ENCODE results near the gene VASH1.

Gene VASH1

DNA sequence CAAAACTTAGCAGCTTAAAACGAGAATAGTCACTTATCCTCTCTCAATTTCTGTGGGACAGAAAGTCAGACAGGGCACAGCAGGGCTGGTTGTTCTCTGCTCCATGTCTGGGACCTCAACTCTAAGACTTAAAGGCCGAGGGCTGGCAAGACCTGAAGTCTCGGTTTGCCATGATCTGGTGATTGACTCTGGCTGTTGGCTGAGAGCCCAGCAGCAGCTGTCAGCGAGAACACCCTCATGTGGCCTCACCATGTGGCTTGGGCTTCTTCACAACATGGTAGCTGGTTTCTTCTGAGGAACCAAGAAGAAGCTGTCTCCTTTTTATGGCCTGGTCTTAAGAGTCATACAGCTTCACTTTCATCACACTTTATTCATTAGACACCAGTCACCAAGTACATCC lies 1.7 kb upstream of the VASH1 start:
- H3K79me2 ChIP-seq = no peaks in the 10 kb centered on the region
- H2AFZ ChIP-seq = no peak overlapping the region
- no peak overlapping the region for H3K4me2 ChIP-seq (ENCODE audit: low read length)
- no peak overlapping the region for H3K27ac ChIP-seq
- TF ChIP-seq, protein P1, sequence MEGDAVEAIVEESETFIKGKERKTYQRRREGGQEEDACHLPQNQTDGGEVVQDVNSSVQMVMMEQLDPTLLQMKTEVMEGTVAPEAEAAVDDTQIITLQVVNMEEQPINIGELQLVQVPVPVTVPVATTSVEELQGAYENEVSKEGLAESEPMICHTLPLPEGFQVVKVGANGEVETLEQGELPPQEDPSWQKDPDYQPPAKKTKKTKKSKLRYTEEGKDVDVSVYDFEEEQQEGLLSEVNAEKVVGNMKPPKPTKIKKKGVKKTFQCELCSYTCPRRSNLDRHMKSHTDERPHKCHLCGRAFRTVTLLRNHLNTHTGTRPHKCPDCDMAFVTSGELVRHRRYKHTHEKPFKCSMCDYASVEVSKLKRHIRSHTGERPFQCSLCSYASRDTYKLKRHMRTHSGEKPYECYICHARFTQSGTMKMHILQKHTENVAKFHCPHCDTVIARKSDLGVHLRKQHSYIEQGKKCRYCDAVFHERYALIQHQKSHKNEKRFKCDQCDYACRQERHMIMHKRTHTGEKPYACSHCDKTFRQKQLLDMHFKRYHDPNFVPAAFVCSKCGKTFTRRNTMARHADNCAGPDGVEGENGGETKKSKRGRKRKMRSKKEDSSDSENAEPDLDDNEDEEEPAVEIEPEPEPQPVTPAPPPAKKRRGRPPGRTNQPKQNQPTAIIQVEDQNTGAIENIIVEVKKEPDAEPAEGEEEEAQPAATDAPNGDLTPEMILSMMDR (IDR thresholded peaks at IDR 0.05) = no peak
- no peaks in the 10 kb centered on the region for H3K9me3 ChIP-seq (ENCODE audit: control insufficient read depth, low read length)
- no peak overlapping the region for H3K4me3 ChIP-seq (ENCODE audit: low read depth, low read length)
- no peaks in the 10 kb centered on the region for H3K27me3 ChIP-seq (ENCODE audit: control insufficient read depth, insufficient read depth, low read length)
- H3K4me1 ChIP-seq = peaks cover 10% of the 10 kb centered on the region
- no peak overlapping the region for H3K9ac ChIP-seq
- no peaks in the 10 kb centered on the region for H3K36me3 ChIP-seq (ENCODE audit: control insufficient read depth, insufficient read depth, low read length)

DNA sequence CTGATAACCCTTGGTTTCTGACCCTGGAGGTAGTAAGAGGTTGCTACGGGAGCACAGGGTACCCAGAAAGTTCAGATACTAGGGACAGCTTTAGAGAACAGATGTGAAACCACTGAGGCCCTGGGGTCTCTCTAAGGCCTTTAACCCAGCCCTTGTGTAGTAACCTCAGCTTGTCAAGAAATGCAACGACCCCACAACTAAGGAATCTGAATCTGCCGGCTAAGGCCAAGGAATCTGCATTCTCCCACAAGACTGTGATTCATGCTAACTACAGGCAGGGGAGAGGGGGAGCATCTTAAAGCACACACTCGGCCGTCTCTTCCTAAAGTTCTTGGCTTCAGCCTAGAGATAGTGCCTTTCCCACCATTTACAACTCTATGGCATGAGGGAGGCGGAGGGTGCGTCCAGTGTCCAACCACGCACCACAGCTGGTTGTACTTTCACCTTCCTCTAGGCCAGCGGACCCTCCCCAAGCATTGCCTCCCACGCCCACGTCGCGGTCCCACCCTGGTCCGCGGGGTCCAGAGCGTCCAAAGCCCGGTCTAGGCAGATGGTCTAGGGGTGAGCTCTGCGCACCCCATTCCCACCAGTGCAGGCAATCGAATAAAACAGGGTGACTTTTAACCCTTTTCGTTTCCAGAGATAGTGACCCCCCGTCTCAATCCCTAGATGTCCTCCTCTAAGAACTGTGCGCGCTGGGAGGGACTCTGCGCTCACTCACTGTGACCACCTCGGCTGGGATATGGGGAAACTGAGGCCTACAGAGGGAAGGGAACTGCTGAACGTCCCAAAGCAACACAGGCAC lies 735 bp upstream of the VASH1 start:
- H3K79me2 ChIP-seq = no peaks in the 10 kb centered on the region
- no peaks in the 10 kb centered on the region for H3K9me3 ChIP-seq (ENCODE audit: control insufficient read depth, low read length)
- TF ChIP-seq, protein P1 (IDR thresholded peaks at IDR 0.05) = no peak
- H3K9ac ChIP-seq = no peak overlapping the region
- H3K4me1 ChIP-seq = peaks cover 8% of the 10 kb centered on the region
- peak overlapping the region; percentile 43 for H3K27ac ChIP-seq
- peak overlapping the region; percentile 75 for H3K4me2 ChIP-seq (ENCODE audit: low read length)
- no peaks in the 10 kb centered on the region for H3K36me3 ChIP-seq (ENCODE audit: control insufficient read depth, insufficient read depth, low read length)
- H3K4me3 ChIP-seq (ENCODE audit: low read depth, low read length) = peak overlapping the region; percentile 60
- H3K27me3 ChIP-seq (ENCODE audit: control insufficient read depth, insufficient read depth, low read length) = no peaks in the 10 kb centered on the region
- peak overlapping the region; percentile 99 for H2AFZ ChIP-seq

DNA sequence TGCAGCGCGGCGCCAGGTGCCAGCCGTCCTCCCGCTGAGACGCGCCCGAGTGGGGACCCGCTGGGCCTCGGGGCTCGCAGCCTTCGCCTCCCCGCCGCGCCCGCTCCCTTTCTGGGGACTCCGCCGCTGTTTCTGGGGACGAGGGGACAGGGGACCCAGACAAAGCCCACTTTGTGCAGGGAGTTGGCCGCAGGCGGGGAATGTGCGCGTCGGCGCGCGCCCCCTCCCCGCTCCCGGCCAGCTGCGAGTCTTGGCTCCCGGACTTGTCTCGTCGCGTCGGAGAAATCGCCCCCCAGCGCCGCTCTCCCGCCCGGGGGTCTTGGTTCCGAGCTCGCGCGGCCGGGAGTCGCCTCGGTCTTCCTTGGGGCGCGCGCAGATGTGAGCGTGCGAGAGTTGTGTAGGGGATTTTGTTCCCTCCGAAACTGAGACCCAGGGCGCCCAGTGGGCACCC lies 717 bp downstream of the VASH1 start:
- Histone ChIP-seq H3K27ac (no peak overlapping the region), H3K4me3 (ENCODE audit: low read depth, low read length) (peak overlapping the region; percentile 60), H3K27me3 (ENCODE audit: control insufficient read depth, insufficient read depth, low read length) (no peaks in the 10 kb centered on the region), H3K79me2 (no peaks in the 10 kb centered on the region), H3K4me2 (ENCODE audit: low read length) (peak overlapping the region; percentile 75), H3K9me3 (ENCODE audit: control insufficient read depth, low read length) (no peaks in the 10 kb centered on the region), H3K4me1 (peaks cover 3% of the 10 kb centered on the region), H3K9ac (no peak overlapping the region), H2AFZ (peak overlapping the region; percentile 99), H3K36me3 (ENCODE audit: control insufficient read depth, insufficient read depth, low read length) (no peaks in the 10 kb centered on the region)
- TF ChIP-seq, protein P1 (IDR thresholded peaks at IDR 0.05) = no peak

DNA sequence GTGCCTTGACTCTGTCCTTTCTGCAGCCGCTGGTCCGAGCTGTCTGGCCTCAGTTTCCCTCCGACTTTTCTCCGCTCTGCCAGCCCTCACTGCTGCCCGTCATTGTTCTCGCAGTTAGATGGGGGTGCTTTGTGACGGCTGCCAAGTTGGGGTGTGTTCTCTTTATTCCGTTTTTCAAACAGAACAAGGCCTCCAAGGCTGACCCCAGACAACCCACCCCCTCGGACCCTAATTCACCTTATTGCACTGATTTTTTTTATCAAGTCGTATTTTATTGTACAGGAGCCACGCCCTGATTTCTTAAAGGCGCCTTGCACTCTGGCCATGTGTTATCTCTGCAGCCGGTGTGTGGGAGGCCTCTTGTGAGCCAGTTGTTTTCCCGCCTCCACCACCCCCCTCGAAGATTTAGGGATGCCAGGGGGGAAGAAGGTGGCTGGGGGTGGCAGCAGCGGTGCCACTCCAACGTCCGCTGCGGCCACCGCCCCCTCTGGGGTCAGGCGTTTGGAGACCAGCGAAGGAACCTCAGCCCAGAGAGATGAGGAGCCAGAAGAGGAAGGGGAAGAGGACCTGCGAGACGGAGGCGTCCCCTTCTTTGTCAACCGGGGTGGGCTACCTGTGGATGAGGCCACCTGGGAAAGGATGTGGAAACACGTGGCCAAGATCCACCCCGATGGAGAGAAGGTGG lies 1.3 kb downstream of the VASH1 start:
- no peaks in the 10 kb centered on the region for H3K79me2 ChIP-seq
- peaks cover 3% of the 10 kb centered on the region for H3K4me1 ChIP-seq
- H3K9ac ChIP-seq = no peak overlapping the region
- no peaks in the 10 kb centered on the region for H3K27me3 ChIP-seq (ENCODE audit: control insufficient read depth, insufficient read depth, low read length)
- no peak overlapping the region for H3K27ac ChIP-seq
- H3K4me2 ChIP-seq (ENCODE audit: low read length) = peak overlapping the region; percentile 75
- no peaks in the 10 kb centered on the region for H3K9me3 ChIP-seq (ENCODE audit: control insufficient read depth, low read length)
- H3K36me3 ChIP-seq (ENCODE audit: control insufficient read depth, insufficient read depth, low read length) = no peaks in the 10 kb centered on the region
- peak overlapping the region; percentile 99 for H2AFZ ChIP-seq
- H3K4me3 ChIP-seq (ENCODE audit: low read depth, low read length) = peak overlapping the region; percentile 60
- TF ChIP-seq, protein P1 (IDR thresholded peaks at IDR 0.05) = no peak

Measured in parathyroid adenoma (tissue), 2 donors.